GM13976 (cell line): ENCODE results near the gene FIBCD1.

ENCODE experiments used
- DNase-seq: peaks from one replicate; pipeline ENCODE4 v3.0.0; 2012; ENCODE audit warnings: low spot score
- in situ Hi-C: fragments of 300-500 bp; cut with MboI; formaldehyde crosslinking; loops from one replicate; pipeline ENCODE4 v1.12.0; 2022; ENCODE audit warnings: low sequenced_read_pairs, mixed read lengths, inconsistent platforms; ENCODE audit not compliant: unreplicated experiment
- TF ChIP-seq, protein P1 (sequence below): IDR thresholded peaks from 2 replicates; pipeline ENCODE4 v1.5.1; 2012; ENCODE audit warnings: borderline replicate concordance, mild to moderate bottlenecking; ENCODE audit not compliant: insufficient read depth; ENCODE audit errors: extremely low read depth, missing control alignments, control extremely low read depth

Gene FIBCD1

DNA sequence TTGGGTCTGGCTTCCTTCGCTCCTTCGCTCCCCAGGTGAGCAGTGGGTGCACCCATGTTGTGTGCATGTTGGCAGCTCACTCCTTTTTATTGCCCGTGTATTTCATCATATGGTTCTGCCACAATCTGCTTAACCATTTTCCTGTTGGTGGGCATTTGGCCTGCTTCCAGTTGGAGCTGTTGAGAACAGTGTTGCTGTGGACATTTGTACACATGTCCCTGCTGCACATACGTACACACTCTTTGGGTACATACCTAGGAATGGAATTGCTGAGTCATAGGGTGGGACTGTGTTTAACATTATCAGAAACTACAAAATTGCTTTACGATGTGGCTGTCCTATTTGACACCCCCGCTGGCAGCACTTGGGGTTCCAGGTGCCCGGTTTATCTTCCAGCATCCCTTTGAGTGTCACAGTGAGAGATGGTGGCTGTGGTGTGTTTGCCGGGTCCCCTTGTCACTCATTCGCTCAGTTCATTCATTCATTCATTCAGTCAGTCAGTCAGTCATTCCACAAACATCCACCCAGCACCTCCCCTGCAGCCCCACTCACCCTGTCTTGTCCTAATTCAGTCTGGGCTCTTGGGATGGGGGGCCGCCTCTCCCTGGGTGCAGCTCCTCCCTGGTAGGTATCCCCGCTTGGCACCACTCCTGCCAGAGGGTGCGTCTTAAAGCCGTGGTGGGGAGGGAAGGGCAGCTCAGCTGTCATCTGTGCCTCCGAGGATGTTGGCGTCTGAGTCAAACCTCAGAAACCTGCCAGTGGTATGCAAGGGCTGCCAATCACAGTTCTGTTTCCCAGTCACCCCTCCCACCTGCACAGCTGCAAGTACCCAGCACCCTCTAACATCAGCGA, 7.9 kb upstream of the FIBCD1 start:
- DNase-seq = no peak
- in situ Hi-C loops = loop anchor here (10.0 kb wide), 1 partner anchor 242 kb away; no protein-coding TSS in a partner anchor
- TF ChIP-seq, protein P1, sequence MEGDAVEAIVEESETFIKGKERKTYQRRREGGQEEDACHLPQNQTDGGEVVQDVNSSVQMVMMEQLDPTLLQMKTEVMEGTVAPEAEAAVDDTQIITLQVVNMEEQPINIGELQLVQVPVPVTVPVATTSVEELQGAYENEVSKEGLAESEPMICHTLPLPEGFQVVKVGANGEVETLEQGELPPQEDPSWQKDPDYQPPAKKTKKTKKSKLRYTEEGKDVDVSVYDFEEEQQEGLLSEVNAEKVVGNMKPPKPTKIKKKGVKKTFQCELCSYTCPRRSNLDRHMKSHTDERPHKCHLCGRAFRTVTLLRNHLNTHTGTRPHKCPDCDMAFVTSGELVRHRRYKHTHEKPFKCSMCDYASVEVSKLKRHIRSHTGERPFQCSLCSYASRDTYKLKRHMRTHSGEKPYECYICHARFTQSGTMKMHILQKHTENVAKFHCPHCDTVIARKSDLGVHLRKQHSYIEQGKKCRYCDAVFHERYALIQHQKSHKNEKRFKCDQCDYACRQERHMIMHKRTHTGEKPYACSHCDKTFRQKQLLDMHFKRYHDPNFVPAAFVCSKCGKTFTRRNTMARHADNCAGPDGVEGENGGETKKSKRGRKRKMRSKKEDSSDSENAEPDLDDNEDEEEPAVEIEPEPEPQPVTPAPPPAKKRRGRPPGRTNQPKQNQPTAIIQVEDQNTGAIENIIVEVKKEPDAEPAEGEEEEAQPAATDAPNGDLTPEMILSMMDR = no peak

DNA sequence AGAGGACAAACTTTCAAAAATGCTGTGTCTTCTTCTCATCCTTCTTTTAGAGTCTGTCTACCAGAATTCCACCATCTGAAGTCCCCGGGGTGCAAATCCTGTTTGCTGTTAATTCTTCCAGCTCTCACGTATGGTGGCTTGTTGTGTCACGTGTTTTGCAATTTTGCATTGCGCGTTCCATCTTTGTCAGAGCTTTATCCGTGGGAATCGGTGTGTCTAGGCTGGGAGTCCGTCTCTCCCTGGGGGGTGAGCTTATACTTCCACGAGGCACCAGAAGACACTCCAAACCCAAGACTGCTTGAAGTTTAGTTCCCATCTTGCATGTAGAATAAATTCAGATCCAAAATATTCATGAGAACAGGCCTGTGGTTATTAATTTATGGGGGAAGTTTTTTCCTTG, 6.1 kb upstream of the FIBCD1 start:
- TF ChIP-seq, protein P1 = no peak
- DNase-seq = no peak
- in situ Hi-C loops = loop anchor here (10.0 kb wide), 1 partner anchor 240 kb away; no protein-coding TSS in a partner anchor

DNA sequence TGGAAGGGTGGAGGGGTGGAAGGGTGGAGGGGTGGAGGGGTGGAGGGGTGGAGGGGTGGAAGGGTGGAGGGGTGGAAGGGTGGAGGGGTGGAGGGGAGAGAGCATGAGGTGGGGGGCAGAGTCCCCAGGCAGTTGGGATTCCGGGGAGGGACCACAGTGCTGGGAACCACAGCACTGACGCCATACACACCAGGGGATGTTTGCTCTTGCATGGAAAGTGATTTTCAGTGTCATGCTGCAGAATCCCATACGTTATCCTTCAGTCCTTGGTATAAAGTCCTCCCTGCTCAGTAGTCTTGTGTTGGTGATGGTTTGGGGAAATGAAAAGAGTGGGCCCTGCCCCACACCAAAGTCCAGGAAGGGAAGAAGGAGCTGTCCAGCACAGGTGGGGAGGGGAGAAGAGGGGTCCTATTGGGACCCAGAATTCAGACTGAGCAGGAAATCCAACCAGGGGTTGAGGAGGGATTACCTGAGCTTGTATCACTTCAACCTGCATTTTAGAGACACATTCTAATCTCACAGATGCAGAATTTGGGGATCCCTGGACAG, 5.5 kb upstream of the FIBCD1 start:
- TF ChIP-seq, protein P1 = no peak
- in situ Hi-C loops = loop anchor here (10.0 kb wide), 1 partner anchor 240 kb away; no protein-coding TSS in a partner anchor
- DNase-seq = no peak

DNA sequence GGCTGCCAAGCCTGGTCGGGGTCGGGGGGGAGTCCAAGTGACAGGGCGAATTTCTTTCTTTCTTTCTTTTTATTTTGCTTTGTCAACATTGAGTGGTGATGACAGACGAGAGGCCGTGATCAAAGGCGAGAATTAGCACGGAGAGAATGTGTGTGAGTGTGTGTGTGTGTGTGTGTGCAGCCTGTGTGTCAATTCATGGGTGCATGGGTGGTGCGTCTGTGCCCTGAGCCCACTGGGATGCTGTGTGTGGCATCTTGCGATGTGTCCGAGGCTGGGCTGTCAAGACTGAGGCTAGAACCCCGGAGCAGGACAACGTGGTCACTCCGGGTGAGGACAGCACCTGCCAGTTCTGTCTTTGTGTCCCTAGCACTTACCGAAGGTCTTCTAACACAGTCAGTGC, 4.7 kb upstream of the FIBCD1 start:
- TF ChIP-seq, protein P1 = no peak
- DNase-seq = no peak
- in situ Hi-C loops = loop anchor here (10.0 kb wide), 1 partner anchor 239 kb away; no protein-coding TSS in a partner anchor

DNA sequence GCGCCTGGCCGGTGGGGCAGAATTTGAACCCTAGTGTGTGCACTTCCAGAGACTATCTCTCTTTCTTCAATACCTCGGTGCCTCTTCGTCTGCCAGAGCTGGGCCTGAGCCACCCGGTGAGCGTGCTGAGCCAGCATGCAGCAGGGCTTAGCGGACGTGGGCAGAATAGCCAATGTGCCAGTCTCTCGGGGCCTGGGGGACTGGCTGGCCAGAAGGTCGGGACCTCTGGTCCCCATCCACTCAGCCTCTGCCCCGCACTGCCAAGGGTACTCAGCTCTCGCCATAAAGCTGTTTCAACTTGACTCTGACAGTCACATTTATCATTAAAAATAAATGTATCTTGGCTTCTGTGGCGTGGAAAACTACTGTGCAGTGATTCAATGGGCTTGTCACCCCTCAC, 4.2 kb upstream of the FIBCD1 start:
- in situ Hi-C loops = loop anchor here (10.0 kb wide), 1 partner anchor 238 kb away; no protein-coding TSS in a partner anchor
- DNase-seq = no peak
- TF ChIP-seq, protein P1 = no peak

DNA sequence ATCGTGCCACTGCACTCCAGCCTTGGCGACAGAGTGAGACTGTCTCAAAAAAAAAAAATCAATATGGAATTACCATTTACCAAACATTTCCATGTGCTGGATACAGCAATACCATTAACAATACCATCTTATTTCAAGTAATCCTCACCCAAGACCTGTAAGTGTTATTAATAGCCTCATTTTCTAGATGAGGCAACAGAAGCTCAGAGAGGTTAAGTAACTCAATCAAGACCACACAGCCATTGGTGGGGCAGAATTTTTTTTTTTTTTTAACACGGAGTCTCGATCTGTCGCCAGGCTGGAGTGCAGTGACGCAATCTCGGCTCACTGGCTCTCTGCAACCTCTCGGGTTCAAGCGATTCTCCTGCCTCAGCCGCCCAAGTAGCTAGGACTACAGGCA, 3.6 kb upstream of the FIBCD1 start:
- TF ChIP-seq, protein P1 = no peak
- DNase-seq = no peak
- in situ Hi-C loops = loop anchor here (10.0 kb wide), 1 partner anchor 238 kb away; no protein-coding TSS in a partner anchor
